Measurements from ENCODE around the gene ODF4. TPM values are rescaled to one million over a fixed set of nuclear protein-coding genes. Genes with fewer than 3 reads are reported as not detected.

Gene ODF4
- polyA plus RNA-seq, 1 experiment: not detected

DNA sequence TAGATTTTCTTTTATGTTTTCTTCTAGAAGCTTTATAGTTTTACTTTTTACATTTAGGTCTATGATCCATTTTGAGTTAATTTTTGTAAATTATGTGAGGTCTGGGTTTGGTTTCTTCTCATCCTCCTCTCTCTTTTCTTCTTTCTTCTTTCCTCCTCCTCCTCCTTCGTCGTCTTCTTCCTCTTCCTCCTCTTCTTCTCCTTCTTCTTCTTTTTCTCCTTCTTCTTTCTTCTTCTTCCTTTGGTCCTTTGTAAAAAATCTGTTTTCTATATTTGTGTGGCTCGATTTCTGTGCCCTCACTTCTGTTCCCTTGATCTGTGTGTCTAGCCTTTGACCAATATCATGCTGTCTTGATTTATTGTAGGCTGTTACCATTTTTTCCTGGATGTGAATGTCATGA, 39.4 kb upstream of the ODF4 start:
- no peaks in the 10 kb centered on the region for H3K27me3 ChIP-seq (ENCODE audit: control insufficient read depth, insufficient read depth, low read length)
- CTCF ChIA-PET: interaction anchor here (0.7 to 2.1 kb wide), 15 partner anchors 11 to 240 kb away, joined by 3 to 14 read pairs (median 4); partner anchors contain the start of genes CTC1, KRABD2 and RANGRF
- POLR2A ChIA-PET: no interaction called here
- H3K4me3 ChIP-seq (ENCODE audit: low read depth, low read length): no peak overlapping the region
- DNase-seq (ENCODE audit: low read depth): no peak
- H3K36me3 ChIP-seq (ENCODE audit: control insufficient read depth, insufficient read depth, low read length): no peaks in the 10 kb centered on the region
- TF ChIP-seq, protein P1, sequence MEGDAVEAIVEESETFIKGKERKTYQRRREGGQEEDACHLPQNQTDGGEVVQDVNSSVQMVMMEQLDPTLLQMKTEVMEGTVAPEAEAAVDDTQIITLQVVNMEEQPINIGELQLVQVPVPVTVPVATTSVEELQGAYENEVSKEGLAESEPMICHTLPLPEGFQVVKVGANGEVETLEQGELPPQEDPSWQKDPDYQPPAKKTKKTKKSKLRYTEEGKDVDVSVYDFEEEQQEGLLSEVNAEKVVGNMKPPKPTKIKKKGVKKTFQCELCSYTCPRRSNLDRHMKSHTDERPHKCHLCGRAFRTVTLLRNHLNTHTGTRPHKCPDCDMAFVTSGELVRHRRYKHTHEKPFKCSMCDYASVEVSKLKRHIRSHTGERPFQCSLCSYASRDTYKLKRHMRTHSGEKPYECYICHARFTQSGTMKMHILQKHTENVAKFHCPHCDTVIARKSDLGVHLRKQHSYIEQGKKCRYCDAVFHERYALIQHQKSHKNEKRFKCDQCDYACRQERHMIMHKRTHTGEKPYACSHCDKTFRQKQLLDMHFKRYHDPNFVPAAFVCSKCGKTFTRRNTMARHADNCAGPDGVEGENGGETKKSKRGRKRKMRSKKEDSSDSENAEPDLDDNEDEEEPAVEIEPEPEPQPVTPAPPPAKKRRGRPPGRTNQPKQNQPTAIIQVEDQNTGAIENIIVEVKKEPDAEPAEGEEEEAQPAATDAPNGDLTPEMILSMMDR (IDR thresholded peaks at IDR 0.05; ENCODE audit: insufficient read depth, low read depth, low read length): no peak

DNA sequence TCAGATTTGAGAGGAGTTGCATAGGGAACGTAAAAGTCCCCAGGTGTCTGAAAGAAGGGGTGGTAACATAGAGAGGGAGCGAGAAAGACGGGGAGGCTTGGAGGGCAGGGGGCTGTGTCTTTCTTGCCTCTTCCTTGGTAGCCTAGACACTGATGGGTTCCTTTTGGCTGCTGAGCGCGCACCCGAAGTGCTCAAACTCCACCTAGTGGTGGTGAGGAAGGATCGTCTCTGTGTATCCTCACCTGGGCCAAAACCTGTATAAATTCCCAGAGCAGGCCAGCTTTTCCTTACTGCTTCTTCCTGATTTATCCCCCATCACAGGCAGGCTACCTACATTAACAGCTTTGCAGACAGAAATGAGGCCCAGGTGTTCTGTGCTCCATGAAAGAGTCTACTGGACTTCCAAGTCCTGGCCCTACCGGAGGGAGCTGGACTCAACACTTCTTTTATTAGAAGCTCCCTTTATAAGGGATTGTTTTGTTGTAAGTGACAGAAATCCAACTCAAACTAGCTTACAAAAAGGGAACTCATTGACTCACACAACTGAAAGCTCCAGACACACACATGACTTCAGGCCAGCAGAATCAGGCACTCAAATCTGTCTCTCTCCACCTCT, 38.9 kb upstream of the ODF4 start:
- no peak for DNase-seq (ENCODE audit: low read depth)
- Histone ChIP-seq H3K4me3 (ENCODE audit: low read depth, low read length) (no peak overlapping the region), H3K36me3 (ENCODE audit: control insufficient read depth, insufficient read depth, low read length) (no peaks in the 10 kb centered on the region), H3K27me3 (ENCODE audit: control insufficient read depth, insufficient read depth, low read length) (no peaks in the 10 kb centered on the region)
- POLR2A ChIA-PET: no interaction called here
- CTCF ChIA-PET: interaction anchor here (0.6 to 2.3 kb wide), 29 partner anchors 10 to 240 kb away, joined by 3 to 14 read pairs (median 4); partner anchors contain the start of genes HES7, KRABD2 and RANGRF
- TF ChIP-seq, protein P1 (IDR thresholded peaks at IDR 0.05; ENCODE audit: insufficient read depth, low read depth, low read length): peak; percentile 85

DNA sequence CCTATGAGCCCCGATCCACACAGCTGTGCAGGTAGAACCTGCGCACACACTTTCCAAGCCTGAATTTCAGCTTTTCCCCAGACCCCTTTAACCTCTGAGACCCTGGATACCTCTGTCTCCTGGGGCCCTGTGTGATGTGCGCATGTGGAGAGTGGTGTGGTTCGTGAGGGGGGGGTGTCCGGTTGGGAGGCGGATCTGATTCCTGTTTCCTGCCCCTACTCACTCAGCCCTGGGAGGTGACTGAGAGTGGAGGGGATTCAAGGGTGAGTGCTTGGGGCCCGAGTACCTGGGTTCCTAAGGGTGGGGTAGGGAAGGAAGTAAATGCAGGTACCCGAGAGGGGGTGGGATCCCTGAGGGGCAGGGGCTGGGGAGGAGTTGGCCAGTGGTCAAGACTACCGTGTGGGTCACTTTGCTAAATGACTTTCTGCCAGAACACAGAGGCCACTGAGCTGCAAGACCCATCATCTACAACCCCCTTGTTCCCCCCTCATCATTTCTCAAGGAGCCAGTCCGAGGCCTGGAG, 29.0 kb upstream of the ODF4 start:
- POLR2A ChIA-PET: no interaction called here
- no peak for DNase-seq (ENCODE audit: low read depth)
- H3K36me3 ChIP-seq (ENCODE audit: control insufficient read depth, insufficient read depth, low read length): no peaks in the 10 kb centered on the region
- CTCF ChIA-PET: interaction anchor here (1.0 kb wide), 1 partner anchor 35 kb away, joined by 4 read pairs; no protein-coding TSS in a partner anchor
- H3K27me3 ChIP-seq (ENCODE audit: control insufficient read depth, insufficient read depth, low read length): peaks cover 33% of the 10 kb centered on the region
- TF ChIP-seq, protein P1 (IDR thresholded peaks at IDR 0.05; ENCODE audit: insufficient read depth, low read depth, low read length): no peak
- H3K4me3 ChIP-seq (ENCODE audit: low read depth, low read length): no peak overlapping the region

DNA sequence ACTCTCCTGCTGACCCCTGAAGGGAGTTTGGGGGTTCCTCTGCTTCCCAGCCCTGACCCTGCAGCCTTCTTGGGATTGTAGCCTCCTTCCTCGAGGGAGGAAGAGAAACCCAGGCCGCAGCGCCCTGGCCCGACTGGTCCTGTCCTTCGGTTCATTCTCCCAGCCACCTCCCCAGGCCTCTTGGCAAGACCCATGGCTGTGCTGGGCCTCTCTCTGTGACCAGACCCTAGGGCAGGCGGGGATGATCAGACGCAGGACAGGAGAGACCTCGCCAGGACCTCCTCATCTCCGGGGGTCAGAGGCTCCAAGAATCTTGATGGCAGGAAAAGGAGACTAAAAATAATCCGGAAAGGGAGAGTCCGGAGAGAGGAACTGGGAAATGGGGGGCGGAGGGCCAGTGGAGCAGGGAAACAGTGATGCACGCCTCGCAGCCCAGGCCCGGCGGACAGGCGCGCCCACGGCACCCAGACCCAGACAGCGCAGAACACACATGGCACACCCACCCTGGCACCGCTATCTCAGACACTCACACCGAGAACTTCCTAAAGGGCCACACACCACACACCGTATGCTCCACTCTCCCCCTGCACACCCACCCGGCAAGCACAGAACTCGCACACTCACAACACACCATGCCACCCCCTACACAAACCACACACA, 28.4 kb upstream of the ODF4 start:
- no peak for DNase-seq (ENCODE audit: low read depth)
- POLR2A ChIA-PET: no interaction called here
- Histone ChIP-seq H3K4me3 (ENCODE audit: low read depth, low read length) (no peak overlapping the region), H3K27me3 (ENCODE audit: control insufficient read depth, insufficient read depth, low read length) (peaks cover 38% of the 10 kb centered on the region), H3K36me3 (ENCODE audit: control insufficient read depth, insufficient read depth, low read length) (no peaks in the 10 kb centered on the region)
- CTCF ChIA-PET: interaction anchor here (1.0 kb wide), 1 partner anchor 35 kb away, joined by 4 read pairs; no protein-coding TSS in a partner anchor
- TF ChIP-seq, protein P1 (IDR thresholded peaks at IDR 0.05; ENCODE audit: insufficient read depth, low read depth, low read length): no peak

DNA sequence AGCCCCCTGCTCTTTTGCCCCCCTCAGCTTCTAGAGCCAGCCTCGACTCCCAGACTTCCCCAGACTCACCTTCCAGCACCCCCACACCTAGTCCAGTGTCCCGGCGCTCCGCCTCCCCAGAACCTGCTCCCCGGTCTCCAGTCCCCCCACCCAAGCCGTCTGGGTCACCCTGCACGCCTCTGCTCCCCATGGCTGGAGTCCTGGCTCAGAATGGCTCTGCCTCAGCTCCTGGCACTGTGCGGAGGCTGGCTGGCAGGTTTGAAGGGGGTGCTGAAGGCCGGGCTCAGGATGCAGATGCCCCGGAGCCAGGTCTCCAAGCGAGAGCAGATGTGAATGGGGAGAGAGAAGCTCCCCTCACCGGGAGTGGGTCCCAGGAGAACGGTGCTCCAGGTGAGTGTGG, 27.4 kb upstream of the ODF4 start:
- TF ChIP-seq, protein P1 (IDR thresholded peaks at IDR 0.05; ENCODE audit: insufficient read depth, low read depth, low read length): no peak
- ChIA-PET POLR2A (no interaction called here), CTCF (no interaction called here)
- Histone ChIP-seq H3K36me3 (ENCODE audit: control insufficient read depth, insufficient read depth, low read length) (no peaks in the 10 kb centered on the region), H3K27me3 (ENCODE audit: control insufficient read depth, insufficient read depth, low read length) (peaks cover 41% of the 10 kb centered on the region), H3K4me3 (ENCODE audit: low read depth, low read length) (no peak overlapping the region)
- DNase-seq (ENCODE audit: low read depth): no peak
